Adipocyte (in vitro differentiated cells): ENCODE results near the gene DENND5A.
A peak's percentile ranks its signal among the peaks of the same experiment; 100 is the strongest.

Experiments
- DNase-seq: peaks from one replicate; pipeline ENCODE4 v3.0.0-alpha.2; 2015; ENCODE audit warnings: low read depth
- H3K27me3 ChIP-seq: replicated peaks from 2 replicates; pipeline ENCODE4 v1.7.0; 2013; ENCODE audit warnings: mild to moderate bottlenecking, low read length, moderate library complexity; ENCODE audit not compliant: control insufficient read depth, insufficient read depth
- H3K36me3 ChIP-seq: 2 replicates; pipeline ENCODE4 v1.7.0; 2013; ENCODE audit warnings: low read length, mild to moderate bottlenecking, moderate library complexity; ENCODE audit not compliant: control insufficient read depth, insufficient read depth, severe bottlenecking
- H3K4me1 ChIP-seq: 2 replicates; pipeline ENCODE4 v1.7.0; 2013; ENCODE audit warnings: mild to moderate bottlenecking, low read length, moderate library complexity; ENCODE audit not compliant: control insufficient read depth, insufficient read depth
- H3K4me3 ChIP-seq: 2 replicates; pipeline ENCODE4 v1.7.0; 2013; ENCODE audit warnings: mild to moderate bottlenecking, low read length, moderate library complexity
- H3K9ac ChIP-seq: 2 replicates; pipeline ENCODE4 v1.7.0; 2013; ENCODE audit warnings: mild to moderate bottlenecking, low read length, moderate library complexity
- H3K9me3 ChIP-seq: 2 replicates; pipeline ENCODE4 v1.7.0; 2013; ENCODE audit warnings: mild to moderate bottlenecking, low read length, moderate library complexity; ENCODE audit not compliant: control insufficient read depth

The DENND5A gene

DNA sequence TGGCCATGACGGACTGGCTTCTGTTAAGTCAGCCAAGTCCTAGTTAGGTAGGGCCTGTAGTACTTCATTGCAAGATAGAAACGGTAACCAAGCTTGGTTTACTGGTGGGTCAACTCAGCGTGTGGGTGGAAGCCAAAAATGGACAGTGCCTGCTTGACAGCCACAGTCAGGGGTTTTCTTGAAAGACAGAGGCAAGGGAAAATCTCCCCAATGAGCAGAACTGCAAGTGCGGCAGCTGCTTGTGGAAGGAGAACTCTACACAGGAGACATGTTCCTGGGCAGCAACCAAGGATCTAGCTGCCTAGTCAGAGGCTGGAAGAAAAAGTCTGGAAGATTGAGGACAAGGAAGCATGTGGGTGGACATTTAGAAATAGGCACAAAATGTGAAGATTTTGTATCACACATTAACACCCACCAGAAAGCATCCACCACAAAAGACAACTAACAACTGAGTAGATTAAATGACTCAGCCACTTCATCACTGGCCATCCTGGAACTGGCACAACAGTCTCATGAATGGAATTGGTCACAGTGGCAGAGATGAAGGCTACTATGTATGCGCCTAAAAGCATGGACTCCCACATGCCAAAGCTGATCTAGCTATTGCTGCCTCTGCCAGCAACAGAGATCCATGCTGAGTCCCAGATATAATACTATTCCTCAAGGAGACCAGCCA, 132.8 kb downstream of the DENND5A start:
- Histone ChIP-seq H3K4me3 (no peak overlapping the region), H3K9ac (no peak overlapping the region), H3K27me3 (no peaks in the 10 kb centered on the region), H3K9me3 (no peaks in the 10 kb centered on the region), H3K4me1 (peaks cover 6% of the 10 kb centered on the region), H3K36me3 (peaks cover 24% of the 10 kb centered on the region)
- DNase-seq: no peak

DNA sequence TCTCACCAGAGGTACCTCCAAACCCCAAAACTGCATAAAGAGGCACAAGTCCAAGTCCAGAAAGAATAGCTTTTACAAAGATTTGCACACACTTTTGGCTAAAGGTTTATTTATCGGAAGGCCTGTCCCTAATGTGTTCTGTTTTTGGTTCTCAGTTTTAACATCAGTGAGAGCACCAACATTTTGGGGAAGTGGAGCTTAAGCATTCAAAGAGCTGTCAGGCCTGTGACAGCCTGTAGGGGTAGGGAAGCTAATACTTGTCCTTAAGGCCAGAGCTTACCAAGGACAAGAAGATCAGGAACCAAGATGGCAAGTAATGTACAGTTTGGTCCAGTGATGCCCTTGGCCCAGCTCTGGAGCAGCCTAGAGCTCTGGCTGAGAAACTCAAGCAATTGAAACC, 134.9 kb downstream of the DENND5A start:
- Histone ChIP-seq H3K9me3 (no peaks in the 10 kb centered on the region), H3K4me3 (no peak overlapping the region), H3K36me3 (peaks cover 9% of the 10 kb centered on the region), H3K27me3 (no peaks in the 10 kb centered on the region), H3K4me1 (peaks cover 6% of the 10 kb centered on the region), H3K9ac (no peak overlapping the region)
- no peak for DNase-seq

DNA sequence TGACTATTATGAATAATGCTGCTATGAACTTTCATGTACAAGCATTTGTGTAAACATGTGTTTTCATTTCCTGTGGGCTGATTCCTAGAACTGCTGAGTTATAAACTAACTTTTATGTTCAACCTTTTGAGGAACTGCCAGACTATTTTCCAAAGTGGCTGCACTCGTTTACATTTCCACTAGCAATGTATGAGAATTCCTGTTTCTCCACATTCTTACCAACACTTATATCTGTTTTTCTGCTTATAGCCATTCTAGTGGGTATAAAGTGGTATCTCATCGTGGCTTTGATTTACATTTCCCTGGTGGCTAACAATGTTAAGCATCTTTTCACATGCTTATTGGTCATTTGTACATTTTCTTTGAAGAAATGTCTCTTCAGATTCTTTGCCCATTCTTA, 138.5 kb downstream of the DENND5A start:
- DNase-seq: no peak
- H3K27me3 ChIP-seq: no peaks in the 10 kb centered on the region
- H3K9ac ChIP-seq: no peak overlapping the region
- H3K4me3 ChIP-seq: no peak overlapping the region
- H3K9me3 ChIP-seq: peaks cover 8% of the 10 kb centered on the region
- H3K4me1 ChIP-seq: no peaks in the 10 kb centered on the region
- H3K36me3 ChIP-seq: peaks cover 3% of the 10 kb centered on the region

DNA sequence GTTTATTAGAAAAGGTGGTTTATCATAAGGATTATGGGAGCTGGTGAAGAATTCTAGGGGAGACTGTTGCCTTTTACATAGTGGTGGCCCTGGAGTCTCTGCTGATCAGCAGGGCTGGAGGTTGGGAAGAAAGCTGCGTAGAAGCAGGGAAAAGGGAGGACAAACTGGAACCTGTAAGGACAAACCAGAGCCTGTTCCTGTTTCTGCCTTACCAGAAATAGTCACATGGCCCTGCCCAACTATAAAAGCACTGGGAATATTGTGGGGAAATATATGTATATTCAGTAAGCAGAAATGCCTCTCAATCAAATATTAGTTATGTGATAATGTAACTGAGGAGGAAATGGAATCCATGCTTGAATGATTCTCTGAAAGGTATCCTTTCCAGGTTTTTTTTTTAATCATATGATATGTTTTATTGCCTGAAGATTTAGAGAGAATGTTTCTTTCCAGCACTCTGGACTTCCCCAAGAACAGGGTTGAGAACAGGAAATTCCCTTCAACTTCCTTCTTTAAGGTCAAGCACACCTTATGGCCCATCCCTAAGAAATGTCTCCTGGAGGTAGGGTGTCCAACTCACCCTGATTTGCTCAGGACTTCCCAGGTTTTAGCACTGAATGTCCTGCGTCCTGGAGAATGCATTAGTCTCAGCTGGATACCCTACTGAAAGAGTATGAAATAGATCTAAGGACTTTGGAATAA, 139.8 kb downstream of the DENND5A start:
- Histone ChIP-seq H3K9me3 (peaks cover 8% of the 10 kb centered on the region), H3K27me3 (no peaks in the 10 kb centered on the region), H3K4me3 (no peak overlapping the region), H3K4me1 (no peaks in the 10 kb centered on the region), H3K36me3 (no peaks in the 10 kb centered on the region), H3K9ac (no peak overlapping the region)
- DNase-seq: no peak

DNA sequence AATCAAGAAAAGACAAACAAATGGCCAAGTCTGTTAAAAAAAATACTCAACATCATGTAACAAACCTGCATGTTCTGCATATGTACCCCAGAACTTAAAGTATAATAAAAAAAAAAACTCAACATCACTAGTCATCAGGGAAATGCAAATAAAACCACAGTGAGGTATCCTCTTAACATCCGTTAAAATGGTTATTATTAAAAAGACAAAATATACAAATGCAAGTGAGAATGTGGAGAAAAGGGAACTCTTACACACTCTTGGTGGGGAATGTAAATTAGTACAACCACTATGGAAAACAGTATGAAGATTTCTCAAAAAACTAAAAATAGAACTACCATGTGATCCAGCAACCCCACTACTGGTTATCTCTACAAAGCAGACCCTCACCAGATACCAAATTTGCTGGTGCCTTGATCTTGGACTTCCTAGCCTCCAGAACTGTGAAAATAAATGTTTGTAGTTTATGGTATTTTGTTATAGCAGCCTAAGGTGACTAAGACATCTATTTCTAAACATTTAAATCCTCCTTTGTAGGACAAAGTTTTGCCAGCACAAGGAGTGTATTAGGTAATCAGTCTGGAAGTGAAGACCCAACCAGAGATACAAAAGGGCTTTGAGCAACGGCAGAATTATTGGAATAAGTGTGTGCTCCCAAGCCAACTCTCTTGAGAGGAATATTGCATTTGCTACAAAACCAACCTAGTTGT, 141.4 kb downstream of the DENND5A start:
- H3K4me1 ChIP-seq: no peaks in the 10 kb centered on the region
- H3K4me3 ChIP-seq: no peak overlapping the region
- H3K9ac ChIP-seq: no peak overlapping the region
- H3K36me3 ChIP-seq: no peaks in the 10 kb centered on the region
- peaks cover 8% of the 10 kb centered on the region for H3K9me3 ChIP-seq
- H3K27me3 ChIP-seq: no peaks in the 10 kb centered on the region
- DNase-seq: no peak

DNA sequence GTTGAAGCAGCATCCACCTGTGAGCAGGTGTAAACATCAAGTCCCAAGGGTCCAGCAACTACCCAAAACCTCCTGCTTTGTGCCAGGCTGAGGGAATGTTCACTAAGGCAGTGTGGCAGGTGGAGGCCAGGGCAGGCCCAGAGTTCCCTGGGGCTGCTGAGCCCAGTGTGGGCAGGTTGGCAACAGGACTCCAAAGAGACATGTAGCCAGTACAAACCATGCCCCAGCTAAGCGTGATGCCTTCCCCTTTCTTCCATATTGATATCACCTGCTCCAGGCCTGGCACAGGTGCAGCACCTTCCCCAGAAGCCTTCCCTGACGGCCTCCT, 143.7 kb downstream of the DENND5A start:
- Histone ChIP-seq H3K4me1 (no peaks in the 10 kb centered on the region), H3K9ac (no peak overlapping the region), H3K36me3 (no peaks in the 10 kb centered on the region), H3K4me3 (no peak overlapping the region), H3K27me3 (no peaks in the 10 kb centered on the region), H3K9me3 (peaks cover 8% of the 10 kb centered on the region)
- no peak for DNase-seq

DNA sequence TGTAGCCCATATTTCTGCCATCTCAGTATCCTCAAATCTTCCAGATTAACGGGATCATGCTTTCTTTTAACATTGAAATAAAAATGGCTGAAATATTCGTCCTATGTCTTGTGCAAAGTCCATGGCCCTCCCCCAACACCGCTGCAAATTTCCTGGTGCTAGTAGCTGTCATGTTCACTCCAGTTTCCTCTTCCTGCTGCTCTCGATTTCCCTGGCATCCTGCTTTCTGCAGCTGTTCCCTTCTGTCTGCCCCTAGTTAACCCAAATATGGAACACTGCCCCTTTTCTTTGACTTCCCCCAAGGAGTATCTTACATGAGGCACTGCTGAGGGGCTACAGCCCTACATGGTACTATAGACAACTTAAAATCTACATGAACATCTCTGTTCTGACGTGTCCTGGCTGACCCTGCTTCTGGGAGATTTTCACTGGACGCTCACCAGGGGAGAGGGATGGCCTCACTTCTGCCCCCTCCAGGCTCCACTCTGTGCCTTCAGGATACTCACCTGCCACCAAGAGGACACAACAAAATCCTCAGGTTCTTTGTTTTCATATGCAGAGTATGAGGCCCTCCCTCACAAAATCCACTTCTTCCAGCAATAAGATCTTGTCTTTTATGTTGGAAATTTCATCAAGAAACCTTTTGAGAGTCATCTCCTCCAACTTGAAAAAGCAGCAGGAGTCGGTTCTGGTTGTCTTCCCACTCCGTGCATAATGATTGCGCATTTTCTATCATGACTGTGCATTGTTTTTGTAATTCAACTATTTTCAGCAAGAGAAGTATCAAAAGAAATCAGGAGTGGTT, 144.3 kb downstream of the DENND5A start:
- no peak overlapping the region for H3K9ac ChIP-seq
- H3K36me3 ChIP-seq: no peaks in the 10 kb centered on the region
- no peak overlapping the region for H3K4me3 ChIP-seq
- no peaks in the 10 kb centered on the region for H3K4me1 ChIP-seq
- peaks cover 8% of the 10 kb centered on the region for H3K9me3 ChIP-seq
- H3K27me3 ChIP-seq: no peaks in the 10 kb centered on the region
- DNase-seq: no peak

DNA sequence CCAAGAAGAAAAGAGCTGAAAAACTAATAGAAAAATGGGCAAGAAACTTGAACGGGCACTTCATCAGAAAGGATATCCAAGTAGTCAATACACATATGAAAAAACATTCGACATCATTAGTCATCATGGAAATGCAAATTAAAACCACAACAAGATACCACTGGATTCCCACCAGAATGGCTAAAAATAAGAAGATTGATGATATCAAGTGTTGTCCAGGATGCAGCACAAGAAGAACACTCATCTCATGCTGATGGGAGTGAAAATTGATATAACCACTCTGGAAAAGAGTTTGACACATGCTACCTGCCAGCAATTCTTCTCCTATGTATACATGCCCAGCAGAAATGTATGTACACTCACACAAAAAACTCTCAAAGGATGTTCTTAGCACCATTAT, 146.9 kb downstream of the DENND5A start:
- H3K27me3 ChIP-seq: no peaks in the 10 kb centered on the region
- H3K9ac ChIP-seq: no peak overlapping the region
- DNase-seq: no peak
- H3K9me3 ChIP-seq: peaks cover 4% of the 10 kb centered on the region
- no peaks in the 10 kb centered on the region for H3K36me3 ChIP-seq
- no peak overlapping the region for H3K4me3 ChIP-seq
- no peaks in the 10 kb centered on the region for H3K4me1 ChIP-seq

DNA sequence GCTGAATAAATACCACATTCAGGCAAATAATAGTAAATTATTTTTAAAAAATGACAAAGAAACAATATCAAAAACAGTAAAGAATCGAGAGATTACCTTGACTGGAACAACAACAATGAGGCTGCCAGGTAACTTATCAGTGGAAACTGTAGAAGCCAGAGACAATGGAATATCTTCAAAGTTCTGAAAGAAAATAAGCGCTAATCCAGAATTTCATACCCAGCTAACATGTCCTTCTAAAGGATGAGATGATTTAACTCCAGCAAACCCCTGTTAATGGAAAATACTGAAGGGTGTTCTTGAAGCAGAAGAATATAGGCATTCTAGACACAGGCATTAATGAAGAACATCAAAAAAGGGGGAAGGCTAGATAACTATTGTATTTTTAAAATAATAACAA, 153.1 kb downstream of the DENND5A start:
- H3K27me3 ChIP-seq: no peaks in the 10 kb centered on the region
- H3K9me3 ChIP-seq: peaks cover 20% of the 10 kb centered on the region
- no peak overlapping the region for H3K4me3 ChIP-seq
- H3K4me1 ChIP-seq: no peaks in the 10 kb centered on the region
- no peak overlapping the region for H3K9ac ChIP-seq
- H3K36me3 ChIP-seq: peaks cover 3% of the 10 kb centered on the region
- no peak for DNase-seq

DNA sequence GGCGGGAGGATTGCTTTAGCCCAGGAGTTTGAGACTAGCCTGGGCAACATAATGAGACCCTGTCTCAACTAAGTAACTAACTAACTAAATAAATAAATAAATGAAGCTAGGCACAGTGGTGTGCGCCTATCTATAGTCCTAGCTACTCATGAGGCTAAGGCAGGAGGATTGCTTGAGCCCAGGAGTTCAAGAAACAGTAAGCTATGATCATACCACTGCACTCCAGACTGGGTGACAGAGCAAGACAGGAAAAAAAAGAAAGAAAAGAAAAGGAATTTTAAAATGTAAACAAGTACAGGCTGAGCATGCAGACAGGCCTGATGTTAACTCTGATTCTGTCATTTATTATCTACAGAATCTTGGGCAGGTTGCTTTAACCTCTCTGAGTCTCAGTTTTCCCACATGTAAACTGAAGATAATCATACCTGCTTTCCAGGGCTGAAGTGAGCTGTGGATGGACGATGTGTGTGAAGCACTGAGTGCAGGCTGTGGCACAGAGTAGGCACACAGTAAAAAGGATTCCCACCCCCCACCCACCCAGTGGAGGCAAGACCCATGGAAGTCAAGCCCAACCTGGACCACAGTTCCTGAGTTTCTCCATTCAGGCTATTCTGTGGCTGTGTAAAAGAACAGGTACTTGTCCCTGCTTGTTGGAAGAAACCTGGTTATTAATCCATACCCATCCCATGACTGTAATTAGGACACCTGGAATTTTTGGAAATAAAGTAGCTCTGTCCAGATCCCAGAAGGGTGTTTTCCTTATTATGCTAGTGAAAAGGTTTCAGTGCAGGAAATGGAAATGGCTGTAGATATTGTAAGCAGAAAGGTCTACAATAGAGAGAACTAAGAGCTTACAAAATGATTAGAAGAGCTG, 155.1 kb downstream of the DENND5A start:
- peaks cover 3% of the 10 kb centered on the region for H3K36me3 ChIP-seq
- H3K4me3 ChIP-seq: no peak overlapping the region
- peaks cover 20% of the 10 kb centered on the region for H3K9me3 ChIP-seq
- no peaks in the 10 kb centered on the region for H3K4me1 ChIP-seq
- H3K9ac ChIP-seq: no peak overlapping the region
- DNase-seq: peak; percentile 4
- H3K27me3 ChIP-seq: no peaks in the 10 kb centered on the region
